Mesendoderm (in vitro differentiated cells): Measurements from ENCODE around the gene PLBD2.

ENCODE experiments used
- DNase-seq: peaks from one replicate; pipeline ENCODE4 v3.0.0; 2013
- H2AK5ac ChIP-seq: 2 replicates; pipeline ENCODE4 v1.6.1; 2013; ENCODE audit warnings: low read length, inconsistent platforms
- H2BK120ac ChIP-seq: 2 replicates; pipeline ENCODE4 v1.6.1; 2013; ENCODE audit warnings: low read depth, mild to moderate bottlenecking, low read length, moderate library complexity, mixed read lengths
- H2BK15ac ChIP-seq: replicated peaks from 2 replicates; pipeline ENCODE4 v1.6.1; 2013; ENCODE audit warnings: low read depth, mild to moderate bottlenecking, moderate library complexity
- H2BK5ac ChIP-seq: 2 replicates; pipeline ENCODE4 v1.6.1; 2013; ENCODE audit warnings: low read length, inconsistent platforms
- H3K18ac ChIP-seq: 2 replicates; pipeline ENCODE4 v1.6.1; 2013; ENCODE audit warnings: mild to moderate bottlenecking, low read length, mixed read lengths
- H3K23ac ChIP-seq: one replicate; pipeline ENCODE4 v1.6.1; 2013; ENCODE audit warnings: low read length
- H3K27ac ChIP-seq: 2 replicates; pipeline ENCODE4 v1.5.1; 2013; ENCODE audit warnings: low read depth, mild to moderate bottlenecking, inconsistent platforms, low read length, moderate library complexity
- H3K27me3 ChIP-seq: 2 replicates; pipeline ENCODE4 v1.6.1; 2013; ENCODE audit warnings: low read length, control low read depth, mild to moderate bottlenecking, inconsistent platforms; ENCODE audit not compliant: insufficient read depth, poor library complexity
- H3K36me3 ChIP-seq: 2 replicates; pipeline ENCODE4 v1.6.1; 2013; ENCODE audit warnings: low read length, inconsistent platforms; ENCODE audit not compliant: control insufficient read depth, insufficient read depth
- H3K4ac ChIP-seq: one replicate; pipeline ENCODE4 v1.6.1; 2013; ENCODE audit warnings: low read depth, mild to moderate bottlenecking, low read length, moderate library complexity
- H3K4me1 ChIP-seq: 2 replicates; pipeline ENCODE4 v1.6.1; 2013; ENCODE audit warnings: low read depth, low read length, inconsistent platforms; ENCODE audit not compliant: control insufficient read depth
- H3K4me2 ChIP-seq: 2 replicates; pipeline ENCODE4 v1.6.1; 2013; ENCODE audit warnings: low read length
- H3K4me3 ChIP-seq: 2 replicates; pipeline ENCODE4 v1.5.1; 2013; ENCODE audit warnings: mild to moderate bottlenecking, low read length
- H3K56ac ChIP-seq: one replicate; pipeline ENCODE4 v1.6.1; 2013; ENCODE audit warnings: low read length
- H3K79me1 ChIP-seq: 2 replicates; pipeline ENCODE4 v1.6.1; 2013; ENCODE audit warnings: low read length, inconsistent platforms
- H3K79me2 ChIP-seq: 2 replicates; pipeline ENCODE4 v1.6.1; 2013; ENCODE audit warnings: mild to moderate bottlenecking, low read length; ENCODE audit not compliant: control insufficient read depth, insufficient read depth
- H3K9ac ChIP-seq: 2 replicates; pipeline ENCODE4 v1.6.1; 2013; ENCODE audit warnings: low read length, inconsistent platforms
- H4K5ac ChIP-seq: one replicate; pipeline ENCODE4 v1.6.1; 2013; ENCODE audit warnings: low read length
- H4K8ac ChIP-seq: one replicate; pipeline ENCODE4 v1.6.1; 2013; ENCODE audit warnings: low read depth, mild to moderate bottlenecking, control low read depth, low read length, moderate library complexity
- whole genome bisulfite sequencing: extraction: QIAGEN DNeasy Blood & Tissue Kit; methylation state at CpG from one replicate; pipeline ENCODE4 v1.1.7; 2013; ENCODE audit warnings: low lambda C conversion rate, missing lambda C conversion rate; ENCODE audit not compliant: insufficient coverage; ENCODE audit errors: extremely low coverage; 5-methylcytosine and 5-hydroxymethylcytosine counted together

The PLBD2 gene

DNA sequence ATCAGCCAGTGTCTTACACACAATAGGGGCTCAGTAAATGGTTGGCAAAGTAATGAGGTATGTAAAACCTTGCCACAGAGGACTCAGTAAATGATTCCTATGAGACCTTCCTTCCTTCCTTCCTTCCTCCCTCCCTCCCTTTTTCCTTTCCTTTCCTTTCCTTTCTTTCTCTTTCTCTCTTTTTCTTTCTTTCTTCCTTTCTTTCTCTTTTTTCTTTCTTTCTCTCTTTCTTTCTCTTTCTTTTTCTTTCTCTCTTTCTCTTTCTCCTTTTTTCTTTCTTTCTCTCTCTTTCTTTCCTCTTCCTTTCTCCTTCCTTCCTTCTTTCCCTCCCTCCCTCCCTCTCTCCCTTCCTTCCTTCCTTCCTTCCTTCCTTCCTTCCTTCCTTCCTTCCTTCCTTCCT is 37.8 kb downstream of the PLBD2 start:
- Histone ChIP-seq H3K27ac (no peak overlapping the region), H3K4me1 (no peaks in the 10 kb centered on the region), H2BK15ac (no peak overlapping the region), H2BK5ac (no peak overlapping the region), H3K9ac (no peak overlapping the region), H3K4ac (no peak overlapping the region), H3K36me3 (no peaks in the 10 kb centered on the region), H3K18ac (no peak overlapping the region), H4K5ac (no peak overlapping the region), H2BK120ac (no peak overlapping the region), H2AK5ac (no peak overlapping the region), H3K56ac (no peak overlapping the region), H3K79me2 (no peaks in the 10 kb centered on the region), H4K8ac (no peak overlapping the region), H3K4me3 (no peak overlapping the region), H3K23ac (no peak overlapping the region), H3K27me3 (no peaks in the 10 kb centered on the region), H3K4me2 (no peak overlapping the region), H3K79me1 (no peaks in the 10 kb centered on the region)
- no peak for DNase-seq

DNA sequence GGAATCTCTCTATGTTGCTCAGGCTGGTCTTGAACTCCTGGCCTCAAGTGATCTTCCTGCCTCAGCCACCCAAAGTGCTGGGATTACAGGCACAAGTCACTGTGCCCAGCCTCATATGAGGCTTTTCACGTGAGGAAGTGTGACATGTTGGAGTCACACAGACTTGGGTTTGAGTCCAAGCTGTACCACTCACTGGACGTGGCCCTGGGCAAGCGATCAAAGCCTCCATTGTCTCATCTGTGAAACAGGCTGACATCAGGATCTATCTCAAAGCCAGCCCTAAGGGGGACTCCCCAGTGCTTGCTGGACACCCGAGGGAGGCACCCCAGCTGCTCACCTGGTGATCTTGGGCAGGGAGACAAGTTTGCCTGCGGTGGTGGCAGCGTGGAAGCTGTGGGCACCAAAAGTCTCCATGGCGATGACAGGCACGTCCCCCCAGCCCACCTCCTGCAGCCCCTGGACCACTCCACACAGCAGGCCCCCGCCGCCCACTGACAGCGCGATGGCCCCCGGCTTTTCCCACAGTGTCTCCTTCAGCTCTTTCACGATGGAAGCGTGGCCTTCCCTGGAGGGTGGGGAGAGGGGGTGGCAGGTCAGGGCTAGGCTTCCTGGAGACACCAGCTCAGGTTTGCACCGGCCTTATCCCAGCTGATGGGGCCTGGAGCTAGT is 38.6 kb downstream of the PLBD2 start:
- Histone ChIP-seq H3K56ac (no peak overlapping the region), H3K79me1 (no peaks in the 10 kb centered on the region), H3K4ac (no peak overlapping the region), H2BK120ac (no peak overlapping the region), H3K36me3 (no peaks in the 10 kb centered on the region), H2BK15ac (no peak overlapping the region), H3K18ac (no peak overlapping the region), H2BK5ac (no peak overlapping the region), H4K5ac (no peak overlapping the region), H3K27ac (no peak overlapping the region), H3K23ac (peak overlapping the region; percentile 80), H3K4me1 (no peaks in the 10 kb centered on the region), H3K27me3 (no peaks in the 10 kb centered on the region), H2AK5ac (no peak overlapping the region), H3K9ac (no peak overlapping the region), H3K4me3 (no peak overlapping the region), H3K4me2 (no peak overlapping the region), H4K8ac (no peak overlapping the region), H3K79me2 (no peaks in the 10 kb centered on the region)
- DNase-seq = no peak
- WGBS = no CpG with 5 or more reads among the region's 16 CpGs

DNA sequence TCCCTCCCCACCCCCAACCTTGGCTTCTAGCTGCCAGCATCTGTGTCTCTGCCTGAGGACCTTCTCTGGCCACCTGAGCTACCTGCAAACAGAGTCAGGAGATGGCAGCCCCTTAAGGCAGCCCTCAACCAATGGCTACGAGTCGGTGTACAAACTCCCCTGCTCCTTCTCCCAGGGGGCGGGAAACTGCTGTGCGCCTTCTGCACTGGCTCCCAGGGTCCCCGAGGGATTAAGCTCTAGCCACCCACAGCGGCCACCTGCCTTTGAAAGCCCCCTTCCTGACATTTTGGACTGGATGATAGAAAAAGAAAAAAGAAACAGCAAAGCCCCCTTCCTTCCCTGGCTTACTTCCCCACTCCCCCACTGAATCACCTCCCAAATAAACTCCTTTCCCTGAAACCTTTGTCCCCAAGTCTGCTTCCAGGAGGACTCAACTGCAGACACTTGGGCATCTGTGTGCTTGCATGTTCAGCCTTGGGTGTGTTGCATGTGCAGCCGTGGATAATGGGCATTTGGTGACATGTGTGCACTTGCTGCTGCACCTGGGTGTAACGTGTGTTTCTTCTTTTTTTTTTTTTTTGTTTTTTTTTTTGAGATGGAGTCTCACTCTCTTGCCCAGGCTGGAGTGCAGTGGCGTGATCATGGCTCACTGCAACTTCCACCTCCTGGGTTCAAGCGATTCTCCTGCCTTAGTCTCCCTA is 39.3 kb downstream of the PLBD2 start:
- H3K27ac ChIP-seq = no peak overlapping the region
- no peak overlapping the region for H3K4me3 ChIP-seq
- DNase-seq = no peak
- no CpG with 5 or more reads among the region's 10 CpGs for WGBS
- no peaks in the 10 kb centered on the region for H3K79me1 ChIP-seq
- H3K79me2 ChIP-seq = no peaks in the 10 kb centered on the region
- H3K56ac ChIP-seq = no peak overlapping the region
- H3K9ac ChIP-seq = no peak overlapping the region
- no peaks in the 10 kb centered on the region for H3K36me3 ChIP-seq
- H4K8ac ChIP-seq = no peak overlapping the region
- no peak overlapping the region for H2AK5ac ChIP-seq
- no peak overlapping the region for H3K18ac ChIP-seq
- H3K4me1 ChIP-seq = no peaks in the 10 kb centered on the region
- H3K4me2 ChIP-seq = no peak overlapping the region
- no peak overlapping the region for H2BK15ac ChIP-seq
- H3K27me3 ChIP-seq = no peaks in the 10 kb centered on the region
- H3K4ac ChIP-seq = no peak overlapping the region
- H2BK120ac ChIP-seq = no peak overlapping the region
- no peak overlapping the region for H3K23ac ChIP-seq
- H4K5ac ChIP-seq = no peak overlapping the region
- no peak overlapping the region for H2BK5ac ChIP-seq

DNA sequence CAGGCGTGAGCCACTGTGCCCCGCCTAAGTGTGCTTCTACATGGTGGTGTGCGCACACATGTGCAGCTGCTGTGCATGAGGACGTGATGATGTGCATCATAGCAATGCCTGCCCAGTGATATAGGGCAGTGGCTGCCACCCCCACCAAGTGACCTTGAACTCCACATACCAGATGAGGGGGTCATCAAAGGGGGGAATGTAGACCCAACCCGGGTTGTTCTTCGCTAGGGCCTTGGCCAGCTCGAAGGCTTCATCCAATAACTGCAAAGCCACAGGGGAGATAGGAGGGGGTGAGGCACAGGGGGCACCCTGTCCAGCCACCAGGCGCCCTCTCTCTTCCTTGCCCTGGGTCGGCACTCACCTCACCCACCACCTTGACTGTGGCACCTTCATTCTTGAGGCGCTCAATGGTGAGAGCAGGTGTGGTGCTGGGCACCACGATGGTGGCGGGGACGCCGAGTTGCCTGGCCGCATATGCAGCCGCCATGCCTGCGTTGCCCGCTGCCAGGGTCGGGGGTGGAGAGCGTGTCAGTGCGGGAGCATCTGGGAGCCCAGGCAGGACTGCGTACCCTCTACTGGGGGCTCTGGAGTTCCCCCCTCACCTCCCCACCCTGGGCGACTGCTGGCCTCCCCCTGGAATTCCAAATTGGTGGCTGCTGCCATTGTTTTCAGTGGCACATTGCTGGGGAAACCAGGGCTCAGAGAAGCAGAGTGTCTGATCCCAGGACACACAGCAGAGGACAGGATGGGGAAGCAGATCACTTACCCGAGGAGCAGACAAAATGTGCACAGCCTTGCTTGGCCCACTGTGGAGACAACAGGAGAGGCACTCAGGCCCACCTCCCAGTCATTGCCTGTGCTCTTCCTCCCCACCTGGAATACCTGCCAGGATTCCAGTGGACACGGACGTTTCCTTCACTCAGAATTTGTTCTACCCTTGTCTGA is 40.2 kb downstream of the PLBD2 start:
- Histone ChIP-seq H3K4me1 (no peaks in the 10 kb centered on the region), H3K79me1 (no peaks in the 10 kb centered on the region), H3K36me3 (no peaks in the 10 kb centered on the region), H2BK120ac (no peak overlapping the region), H3K18ac (no peak overlapping the region), H4K5ac (no peak overlapping the region), H3K27ac (no peak overlapping the region), H3K4me3 (no peak overlapping the region), H2BK5ac (no peak overlapping the region), H4K8ac (no peak overlapping the region), H3K79me2 (no peaks in the 10 kb centered on the region), H3K9ac (no peak overlapping the region), H3K4ac (no peak overlapping the region), H3K27me3 (no peaks in the 10 kb centered on the region), H3K56ac (no peak overlapping the region), H2BK15ac (no peak overlapping the region), H3K23ac (no peak overlapping the region), H3K4me2 (no peak overlapping the region), H2AK5ac (no peak overlapping the region)
- no CpG with 5 or more reads among the region's 26 CpGs for WGBS
- no peak for DNase-seq

DNA sequence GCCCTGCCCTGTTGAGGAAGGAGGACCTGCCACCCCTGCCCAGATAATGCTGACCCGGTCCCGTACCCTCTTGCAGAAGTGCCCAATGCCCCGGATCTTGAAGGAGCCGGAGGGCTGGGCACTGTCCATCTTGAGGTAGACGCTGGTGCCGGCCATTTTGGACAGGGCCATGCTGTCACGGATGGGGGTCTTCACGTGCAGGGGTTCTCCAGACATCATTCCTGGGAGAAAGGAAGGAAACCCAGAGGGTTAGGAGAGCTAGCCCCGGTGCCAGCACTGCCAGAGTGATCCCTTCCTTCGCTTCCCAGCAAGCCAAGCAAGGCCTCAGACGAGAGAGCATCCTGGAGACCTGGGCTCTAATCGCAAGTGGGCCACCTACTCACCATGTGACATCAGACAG is 41.1 kb downstream of the PLBD2 start:
- Histone ChIP-seq H2BK5ac (no peak overlapping the region), H3K4me1 (no peaks in the 10 kb centered on the region), H3K18ac (no peak overlapping the region), H3K36me3 (no peaks in the 10 kb centered on the region), H3K27ac (no peak overlapping the region), H3K4me2 (no peak overlapping the region), H3K27me3 (no peaks in the 10 kb centered on the region), H2BK120ac (no peak overlapping the region), H4K8ac (no peak overlapping the region), H4K5ac (no peak overlapping the region), H3K79me2 (no peaks in the 10 kb centered on the region), H3K79me1 (no peaks in the 10 kb centered on the region), H2AK5ac (no peak overlapping the region), H3K4ac (no peak overlapping the region), H3K4me3 (no peak overlapping the region), H3K9ac (no peak overlapping the region), H3K56ac (no peak overlapping the region), H3K23ac (no peak overlapping the region), H2BK15ac (no peak overlapping the region)
- WGBS = no CpG with 5 or more reads among the region's 12 CpGs
- no peak for DNase-seq
